Suprapubic skin (tissue), 4 donors: ENCODE data around the gene TUBB3. TPM values are rescaled to one million over a fixed set of nuclear protein-coding genes. Genes with fewer than 3 reads are reported as not detected.
"Not testable (repeated sequence)": the region's sequence is repeated elsewhere in the genome, so short reads cannot be mapped to it uniquely, and the experiment has no call there.

ENCODE experiments used
- DNase-seq, 2 donors: peaks; one replicate each; pipeline ENCODE4 v3.0.0-alpha.2; 2019; ENCODE audit warnings: low spot score in 2 of 2
- H3K27ac ChIP-seq: fragments of 200-600 bp; sonication (generic); one replicate; pipeline ENCODE4 v1.5.1; 2019
- H3K27me3 ChIP-seq: fragments of 200-600 bp; sonication (generic); one replicate; pipeline ENCODE4 v1.5.1; 2019
- H3K36me3 ChIP-seq: fragments of 200-600 bp; sonication (generic); one replicate; pipeline ENCODE4 v1.5.1; 2019
- H3K4me1 ChIP-seq: fragments of 200-600 bp; sonication (generic); one replicate; pipeline ENCODE4 v1.5.1; 2019
- H3K4me3 ChIP-seq: fragments of 200-600 bp; sonication (generic); one replicate; pipeline ENCODE4 v1.5.1; 2019; ENCODE audit warnings: mild to moderate bottlenecking
- H3K9me3 ChIP-seq: fragments of 200-600 bp; sonication (generic); one replicate; pipeline ENCODE4 v1.5.1; 2019
- EP300 ChIP-seq: sonication (generic); formaldehyde crosslinking; IDR thresholded peaks from one replicate; pipeline ENCODE4 v1.6.1; 2017; ENCODE audit warnings: antibody characterized with exemption
- POLR2A ChIP-seq, 2 donors: fragments of 450-650 bp; IDR thresholded peaks; one replicate each; pipeline ENCODE4 v1.6.1; 2017; ENCODE audit warnings: antibody characterized with exemption in 2 of 2, mild to moderate bottlenecking in 2 of 2, moderate library complexity in 2 of 2
- POLR2AphosphoS5 ChIP-seq, 3 donors: sonication (generic); formaldehyde crosslinking; IDR thresholded peaks; one replicate each; pipeline ENCODE4 v1.6.1; 2017; ENCODE audit warnings: antibody characterized with exemption in 3 of 3
- WGBS: methylation state at CpG from one replicate; pipeline ENCODE4 v1.1.5; 2018; 5-methylcytosine and 5-hydroxymethylcytosine counted together
- total RNA-seq, 4 donors: library from RNA; depleted of rRNA; stranded (reverse); fragments of >200 nt; gene quantifications; one replicate each; pipeline ENCODE4 v1.1.0, GENCODE V29; 2016
- TF ChIP-seq, protein P1 (sequence below), 2 donors: fragments of 200-600 bp in 1 of 2; fragments of 450-650 bp in 1 of 2; sonication (generic) in 1 of 2; IDR thresholded peaks; one replicate each; pipeline ENCODE4 v1.5.1; 2016 to 2019; ENCODE audit warnings: antibody characterized with exemption in 2 of 2, mild to moderate bottlenecking in 1 of 2, moderate library complexity in 1 of 2

TUBB3 gene
- total RNA-seq, 4 donors from 2014 or later = 1.2 to 9.2 (median 4.6) TPM

DNA sequence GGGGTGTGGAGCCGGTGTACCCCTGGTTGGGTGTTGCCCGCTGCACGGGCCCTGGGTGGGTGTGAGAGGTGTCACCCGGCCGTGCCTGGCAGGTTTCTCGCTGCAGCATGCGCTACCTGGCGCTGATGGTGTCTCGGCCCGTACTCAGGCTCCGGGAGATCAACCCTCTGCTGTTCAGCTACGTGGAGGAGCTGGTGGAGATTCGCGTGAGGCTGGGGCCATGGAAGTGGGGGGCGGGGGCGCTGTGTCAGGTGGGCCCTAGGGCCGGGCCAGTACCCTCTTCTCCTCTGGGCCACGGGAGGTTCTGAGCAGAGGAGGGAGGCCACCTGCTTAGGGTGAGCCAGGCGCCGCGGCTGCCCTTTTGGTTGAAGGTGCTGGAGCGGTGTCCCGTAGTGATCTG lies 38.8 kb downstream of the TUBB3 start:
- Histone ChIP-seq H3K27me3 (no peaks in the 10 kb centered on the region), H3K27ac (no peak overlapping the region), H3K4me3 (no peak overlapping the region), H3K4me1 (no peaks in the 10 kb centered on the region), H3K36me3 (peaks cover 70% of the 10 kb centered on the region), H3K9me3 (no peaks in the 10 kb centered on the region)
- no peak for TF ChIP-seq EP300
- TF ChIP-seq POLR2A (IDR thresholded peaks at IDR 0.05) = no peak
- TF ChIP-seq, protein P1, sequence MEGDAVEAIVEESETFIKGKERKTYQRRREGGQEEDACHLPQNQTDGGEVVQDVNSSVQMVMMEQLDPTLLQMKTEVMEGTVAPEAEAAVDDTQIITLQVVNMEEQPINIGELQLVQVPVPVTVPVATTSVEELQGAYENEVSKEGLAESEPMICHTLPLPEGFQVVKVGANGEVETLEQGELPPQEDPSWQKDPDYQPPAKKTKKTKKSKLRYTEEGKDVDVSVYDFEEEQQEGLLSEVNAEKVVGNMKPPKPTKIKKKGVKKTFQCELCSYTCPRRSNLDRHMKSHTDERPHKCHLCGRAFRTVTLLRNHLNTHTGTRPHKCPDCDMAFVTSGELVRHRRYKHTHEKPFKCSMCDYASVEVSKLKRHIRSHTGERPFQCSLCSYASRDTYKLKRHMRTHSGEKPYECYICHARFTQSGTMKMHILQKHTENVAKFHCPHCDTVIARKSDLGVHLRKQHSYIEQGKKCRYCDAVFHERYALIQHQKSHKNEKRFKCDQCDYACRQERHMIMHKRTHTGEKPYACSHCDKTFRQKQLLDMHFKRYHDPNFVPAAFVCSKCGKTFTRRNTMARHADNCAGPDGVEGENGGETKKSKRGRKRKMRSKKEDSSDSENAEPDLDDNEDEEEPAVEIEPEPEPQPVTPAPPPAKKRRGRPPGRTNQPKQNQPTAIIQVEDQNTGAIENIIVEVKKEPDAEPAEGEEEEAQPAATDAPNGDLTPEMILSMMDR (IDR thresholded peaks at IDR 0.05) = no peak
- TF ChIP-seq POLR2AphosphoS5 (IDR thresholded peaks at IDR 0.05) = no peak
- no peak for DNase-seq
- 94% methylated on average over 12 of the region's 23 CpGs for WGBS

DNA sequence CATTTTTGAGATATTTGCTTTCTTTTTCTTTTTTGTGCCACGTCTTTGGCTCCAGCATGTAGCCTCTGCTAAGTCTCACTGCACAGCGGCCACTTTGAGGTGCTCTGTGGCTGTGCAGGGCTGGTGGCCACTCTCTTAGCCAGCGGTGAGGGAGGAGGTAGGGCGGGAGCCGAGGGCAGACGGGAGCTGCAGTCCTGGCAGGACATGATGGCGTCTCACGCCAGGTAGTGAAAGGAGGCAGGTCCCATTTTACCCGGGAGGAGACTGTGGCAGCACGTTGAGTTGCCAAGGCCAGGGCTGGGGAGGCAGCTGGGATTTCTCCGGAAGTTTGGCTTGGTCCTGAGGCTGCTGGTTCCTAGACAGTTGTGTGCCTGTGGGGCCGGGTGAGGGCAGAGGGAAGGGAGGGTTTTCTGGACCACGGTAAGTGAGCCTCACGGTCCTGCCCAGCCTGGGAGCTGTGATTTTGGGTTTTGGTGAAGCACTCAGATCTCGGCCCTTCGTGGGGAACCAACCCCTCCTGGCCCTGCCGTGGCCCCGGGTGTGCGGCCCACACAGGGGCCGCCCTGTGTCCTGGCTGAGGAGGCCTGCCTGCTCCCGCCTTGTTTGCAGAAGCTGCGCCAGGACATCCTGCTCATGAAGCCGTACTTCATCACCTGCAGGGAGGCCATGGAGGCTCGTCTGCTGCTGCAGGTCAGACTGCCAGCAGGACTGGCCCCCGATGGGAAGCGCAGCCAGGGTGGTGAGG lies 39.8 kb downstream of the TUBB3 start:
- DNase-seq = no peak
- Histone ChIP-seq H3K4me3 (no peak overlapping the region), H3K9me3 (no peaks in the 10 kb centered on the region), H3K27me3 (no peaks in the 10 kb centered on the region), H3K4me1 (no peaks in the 10 kb centered on the region), H3K27ac (no peak overlapping the region), H3K36me3 (peaks cover 60% of the 10 kb centered on the region)
- no peak for TF ChIP-seq POLR2A (IDR thresholded peaks at IDR 0.05)
- WGBS = 78% methylated on average over 15 of the region's 26 CpGs

DNA sequence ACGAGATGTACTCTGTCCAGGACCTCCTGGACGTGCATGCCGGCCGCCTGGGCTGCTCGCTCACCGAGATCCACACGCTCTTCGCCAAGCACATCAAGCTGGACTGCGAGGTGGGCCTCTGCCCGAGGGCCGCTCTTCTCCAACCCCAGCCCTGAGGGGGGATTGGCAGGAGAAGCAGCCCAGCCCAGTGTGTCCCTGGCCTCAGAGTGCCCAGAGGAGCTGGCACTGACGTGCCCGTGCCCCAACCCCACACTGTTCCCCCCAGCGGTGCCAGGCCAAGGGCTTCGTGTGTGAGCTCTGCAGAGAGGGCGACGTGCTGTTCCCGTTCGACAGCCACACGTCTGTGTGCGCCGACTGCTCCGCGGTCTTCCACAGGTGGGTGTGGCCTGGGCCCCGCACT lies 41.1 kb downstream of the TUBB3 start:
- no peak overlapping the region for H3K27ac ChIP-seq
- H3K9me3 ChIP-seq = no peaks in the 10 kb centered on the region
- H3K4me3 ChIP-seq = no peak overlapping the region
- 89% methylated on average over 19 of the region's 25 CpGs for WGBS
- H3K27me3 ChIP-seq = no peaks in the 10 kb centered on the region
- no peak for DNase-seq
- H3K36me3 ChIP-seq = peaks cover 48% of the 10 kb centered on the region
- no peaks in the 10 kb centered on the region for H3K4me1 ChIP-seq
- TF ChIP-seq POLR2A (IDR thresholded peaks at IDR 0.05) = no peak
- no peak for TF ChIP-seq EP300
- TF ChIP-seq, protein P1 (IDR thresholded peaks at IDR 0.05) = no peak
- no peak for TF ChIP-seq POLR2AphosphoS5 (IDR thresholded peaks at IDR 0.05)

DNA sequence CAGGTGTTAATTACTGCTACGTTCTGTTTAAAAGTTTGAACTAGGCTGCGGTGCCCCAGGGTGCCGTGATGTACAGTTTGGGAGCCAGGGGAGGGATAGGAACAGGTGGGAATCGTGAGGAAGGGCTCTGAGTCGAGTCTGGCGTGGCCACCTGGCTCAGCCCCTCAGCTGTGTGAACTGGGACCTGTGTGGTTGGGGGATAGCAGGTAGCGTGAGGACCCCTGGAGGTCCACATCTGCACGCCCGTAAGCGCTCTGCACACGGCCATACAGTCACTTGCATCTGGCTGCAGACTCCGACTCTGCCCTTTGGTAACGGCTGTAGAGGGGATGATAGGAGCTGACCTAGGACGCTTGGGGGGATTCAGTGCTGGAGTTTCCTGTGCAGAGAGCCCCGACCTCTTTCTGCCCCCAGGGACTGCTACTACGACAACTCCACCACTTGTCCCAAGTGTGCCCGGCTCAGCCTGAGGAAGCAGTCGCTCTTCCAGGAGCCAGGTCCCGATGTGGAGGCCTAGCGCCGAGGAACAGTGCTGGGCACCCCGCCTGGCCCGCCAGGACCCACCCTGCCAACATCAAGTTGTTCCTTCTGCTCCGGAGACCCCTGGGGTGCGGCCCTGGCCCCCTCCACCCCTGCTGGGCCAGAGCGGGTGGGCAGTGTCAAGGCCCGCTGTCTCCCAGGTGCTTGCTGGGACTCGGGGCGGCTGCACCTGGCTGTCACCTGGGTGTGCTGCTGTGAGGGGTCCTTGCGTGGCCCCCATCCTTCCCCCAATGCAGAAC lies 42.5 kb downstream of the TUBB3 start:
- TF ChIP-seq POLR2A (IDR thresholded peaks at IDR 0.05) (no peak), EP300 (no peak), POLR2AphosphoS5 (IDR thresholded peaks at IDR 0.05) (no peak)
- TF ChIP-seq, protein P1 (IDR thresholded peaks at IDR 0.05) = no peak
- Histone ChIP-seq H3K36me3 (peaks cover 45% of the 10 kb centered on the region), H3K4me3 (no peak overlapping the region), H3K27ac (no peak overlapping the region), H3K9me3 (no peaks in the 10 kb centered on the region), H3K4me1 (peaks cover 4% of the 10 kb centered on the region), H3K27me3 (no peaks in the 10 kb centered on the region)
- 86% methylated on average over 20 of the region's 30 CpGs for WGBS
- no peak for DNase-seq

DNA sequence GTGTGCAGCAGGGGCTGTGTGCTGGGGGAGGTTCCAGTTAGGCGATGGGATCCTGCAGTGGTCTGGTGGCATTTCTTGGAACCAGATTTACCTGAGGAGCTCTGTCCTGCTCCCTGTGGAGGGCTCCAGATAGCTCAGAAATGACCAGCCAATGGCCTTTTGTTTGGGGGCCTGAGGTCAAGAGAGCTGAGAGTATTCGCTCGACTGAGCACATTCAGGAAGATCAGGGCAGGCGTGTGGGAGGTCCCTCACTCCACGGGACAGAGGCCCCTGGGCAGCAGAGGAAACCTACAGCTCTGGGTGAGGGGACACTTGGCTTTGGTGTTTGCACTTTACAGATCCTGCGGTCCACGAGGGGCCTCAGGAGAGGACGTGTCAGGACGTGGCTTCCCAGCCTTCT lies 43.6 kb downstream of the TUBB3 start:
- WGBS = 63% methylated on average over 5 of the region's 9 CpGs
- no peak overlapping the region for H3K27ac ChIP-seq
- H3K36me3 ChIP-seq = peaks cover 34% of the 10 kb centered on the region
- H3K9me3 ChIP-seq = no peaks in the 10 kb centered on the region
- peaks cover 13% of the 10 kb centered on the region for H3K4me1 ChIP-seq
- H3K27me3 ChIP-seq = no peaks in the 10 kb centered on the region
- DNase-seq = no peak
- H3K4me3 ChIP-seq = no peak overlapping the region
- TF ChIP-seq EP300 (no peak), POLR2A (IDR thresholded peaks at IDR 0.05) (no peak), POLR2AphosphoS5 (IDR thresholded peaks at IDR 0.05) (no peak)
- TF ChIP-seq, protein P1 (IDR thresholded peaks at IDR 0.05) = no peak

DNA sequence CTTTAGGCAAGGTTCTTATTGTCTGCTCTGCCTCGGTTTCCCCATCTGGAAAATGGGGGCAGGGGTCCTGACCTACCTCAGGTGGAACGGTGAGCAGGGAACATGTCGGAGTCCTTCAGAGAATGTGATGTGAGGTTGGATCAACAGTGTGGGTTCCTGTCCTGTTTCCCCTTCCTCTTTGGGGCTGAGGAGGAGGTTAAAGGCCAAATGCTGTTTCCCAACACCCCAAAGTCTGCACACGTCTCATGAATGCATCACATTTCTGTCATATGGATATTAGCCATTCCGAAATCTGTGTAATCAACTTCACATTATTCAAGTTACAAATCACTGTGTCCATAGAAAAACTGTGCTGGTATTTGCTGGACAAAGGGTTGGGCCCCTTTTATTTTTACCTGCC lies 44.3 kb downstream of the TUBB3 start:
- H3K4me3 ChIP-seq, DNase-seq, H3K27ac ChIP-seq, H3K27me3 ChIP-seq, H3K9me3 ChIP-seq: not testable (repeated sequence)
- Histone ChIP-seq H3K4me1 (peaks cover 17% of the 10 kb centered on the region), H3K36me3 (peaks cover 28% of the 10 kb centered on the region)
- WGBS = 77% methylated on average over 5 of the region's 5 CpGs

DNA sequence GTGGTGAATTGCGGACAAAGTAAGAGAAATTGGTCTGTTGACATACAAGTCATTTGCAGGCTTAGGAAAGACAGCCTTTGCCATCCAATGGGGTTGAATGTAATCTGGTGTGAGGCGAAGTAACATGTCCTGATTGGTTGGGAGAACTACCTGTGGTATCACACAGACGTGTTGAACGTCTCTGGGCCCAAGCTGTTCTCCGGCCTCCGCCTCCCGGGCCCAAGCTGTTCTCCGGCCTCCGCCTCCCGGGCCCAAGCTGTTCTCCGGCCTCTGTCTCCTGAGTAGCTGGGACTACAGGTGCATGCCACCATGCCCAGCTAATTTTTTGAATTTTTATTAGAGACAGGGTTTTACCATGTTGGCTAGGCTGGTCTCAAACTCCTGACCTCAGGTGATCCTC lies 44.9 kb downstream of the TUBB3 start:
- not testable (repeated sequence) for H3K4me3 ChIP-seq, H3K27me3 ChIP-seq, H3K9me3 ChIP-seq, DNase-seq, H3K27ac ChIP-seq
- peaks cover 24% of the 10 kb centered on the region for H3K36me3 ChIP-seq
- H3K4me1 ChIP-seq = peaks cover 18% of the 10 kb centered on the region
- WGBS = 93% methylated on average over 10 of the region's 11 CpGs
